Bronchial epithelial cell (primary cell): Measurements from ENCODE around the gene GALNT18. TPM values are rescaled to one million over a fixed set of nuclear protein-coding genes. Genes with fewer than 3 reads are reported as not detected.

Source experiments
- DNase-seq: peaks from one replicate; pipeline ENCODE4 v3.0.0-alpha.2; 2010; ENCODE audit warnings: low read depth
- FAIRE-seq: peaks from 2 replicates; lab custom pipeline; 2011; peaks lifted over from hg19 to GRCh38; lab: Jason Lieb, UNC
- H3K27me3 ChIP-seq: 2 replicates; pipeline ENCODE4 v1.5.1; 2011; ENCODE audit warnings: low read length; ENCODE audit not compliant: control insufficient read depth, insufficient read depth
- H3K36me3 ChIP-seq: 2 replicates; pipeline ENCODE4 v1.5.1; 2011; ENCODE audit warnings: low read length; ENCODE audit not compliant: control insufficient read depth, insufficient read depth
- H3K4me3 ChIP-seq: 2 replicates; pipeline ENCODE4 v1.5.1; 2011; ENCODE audit warnings: mild to moderate bottlenecking, low read depth, low read length, control low read depth
- CTCF ChIP-seq: IDR thresholded peaks from 2 replicates; pipeline ENCODE4 v1.5.1; 2011; ENCODE audit warnings: mild to moderate bottlenecking, moderate library complexity, low read length, control low read depth, inconsistent platforms; ENCODE audit not compliant: insufficient read depth, severe bottlenecking
- total RNA-seq: library from RNA; depleted of rRNA; stranded (reverse); fragments of >200 nt; gene quantifications from 2 replicates; pipeline ENCODE4 v1.2.1, GENCODE V29; 2014

GALNT18 gene
- total RNA-seq, 1 donor from 2014 or later: 26.1 TPM

- Histone ChIP-seq H3K4me3 (no peak overlapping the region), H3K27me3 (no peaks in the 10 kb centered on the region), H3K36me3 (no peaks in the 10 kb centered on the region)
- TF ChIP-seq CTCF: no peak
- DNase-seq: no peak
- FAIRE-seq: no peak
These were observed 180.3 kb downstream of the GALNT18 start for GRCh38 chr11:11441516-11441915.

- Histone ChIP-seq H3K27me3 (no peaks in the 10 kb centered on the region), H3K36me3 (no peaks in the 10 kb centered on the region), H3K4me3 (no peak overlapping the region)
- no peak for DNase-seq
- no peak for FAIRE-seq
- no peak for TF ChIP-seq CTCF
These were observed 180.7 kb downstream of the GALNT18 start for GRCh38 chr11:11441091-11441490.

GRCh38 chr11:11440144-11440543 is 181.7 kb downstream of the GALNT18 start:
- no peak for TF ChIP-seq CTCF
- DNase-seq: no peak
- no peaks in the 10 kb centered on the region for H3K36me3 ChIP-seq
- FAIRE-seq: no peak
- no peaks in the 10 kb centered on the region for H3K27me3 ChIP-seq
- no peak overlapping the region for H3K4me3 ChIP-seq

GRCh38 chr11:11439591-11439990 is 182.2 kb downstream of the GALNT18 start:
- no peaks in the 10 kb centered on the region for H3K36me3 ChIP-seq
- DNase-seq (no peak), FAIRE-seq (no peak)
- no peak for TF ChIP-seq CTCF
- H3K27me3 ChIP-seq: no peaks in the 10 kb centered on the region
- no peak overlapping the region for H3K4me3 ChIP-seq

- H3K36me3 ChIP-seq: peaks cover 2% of the 10 kb centered on the region
- no peak for TF ChIP-seq CTCF
- no peak for DNase-seq
- no peak overlapping the region for H3K4me3 ChIP-seq
- FAIRE-seq: no peak
- H3K27me3 ChIP-seq: no peaks in the 10 kb centered on the region
These were observed 185.0 kb downstream of the GALNT18 start for GRCh38 chr11:11436715-11437313.

GRCh38 chr11:11435635-11436034 is 186.2 kb downstream of the GALNT18 start:
- Histone ChIP-seq H3K36me3 (peaks cover 2% of the 10 kb centered on the region), H3K27me3 (no peaks in the 10 kb centered on the region), H3K4me3 (no peak overlapping the region)
- no peak for TF ChIP-seq CTCF
- no peak for DNase-seq
- FAIRE-seq: no peak
